SK-MEL-5 (cell line): ENCODE data around the gene FAM200A. TPM values are rescaled to one million over a fixed set of nuclear protein-coding genes. Genes with fewer than 3 reads are reported as not detected.
"Not testable (repeated sequence)": the region's sequence is repeated elsewhere in the genome, so short reads cannot be mapped to it uniquely, and the experiment has no call there.

Source experiments
- DNase-seq: peaks from one replicate; pipeline ENCODE4 v3.0.0-alpha.2; 2016; ENCODE audit warnings: low read depth, low spot score
- in situ Hi-C: cut with HindIII; loops from 2 replicates; pipeline ENCODE4 v1.10.0; 2016; ENCODE audit warnings: low sequenced_read_pairs, high pct_unique_total_duplicates, low pct_unique_long_range_greater_than_20kb
- polyA plus RNA-seq, 2 experiments: library from polyadenylated mRNA; depleted of rRNA; stranded (reverse); fragments of >200 nt; gene quantifications; 2 replicates each; pipeline ENCODE4 v1.2.3, GENCODE V29; 2015
- total RNA-seq: library from RNA; depleted of rRNA; stranded (reverse); fragments of >200 nt; shearing (Covaris generic); gene quantifications from 2 replicates; pipeline ENCODE4 v1.2.3, GENCODE V29; 2014; rRNA removed

The FAM200A gene
- total RNA-seq = 16.5 and 19.5 TPM in 2 replicates
- polyA plus RNA-seq (2015; cell fraction: cytosol; rRNA removed) = 11.1 and 15.4 TPM in 2 replicates
- polyA plus RNA-seq (2015; cell fraction: nucleus; rRNA removed) = 6.8 and 8.5 TPM in 2 replicates

DNA sequence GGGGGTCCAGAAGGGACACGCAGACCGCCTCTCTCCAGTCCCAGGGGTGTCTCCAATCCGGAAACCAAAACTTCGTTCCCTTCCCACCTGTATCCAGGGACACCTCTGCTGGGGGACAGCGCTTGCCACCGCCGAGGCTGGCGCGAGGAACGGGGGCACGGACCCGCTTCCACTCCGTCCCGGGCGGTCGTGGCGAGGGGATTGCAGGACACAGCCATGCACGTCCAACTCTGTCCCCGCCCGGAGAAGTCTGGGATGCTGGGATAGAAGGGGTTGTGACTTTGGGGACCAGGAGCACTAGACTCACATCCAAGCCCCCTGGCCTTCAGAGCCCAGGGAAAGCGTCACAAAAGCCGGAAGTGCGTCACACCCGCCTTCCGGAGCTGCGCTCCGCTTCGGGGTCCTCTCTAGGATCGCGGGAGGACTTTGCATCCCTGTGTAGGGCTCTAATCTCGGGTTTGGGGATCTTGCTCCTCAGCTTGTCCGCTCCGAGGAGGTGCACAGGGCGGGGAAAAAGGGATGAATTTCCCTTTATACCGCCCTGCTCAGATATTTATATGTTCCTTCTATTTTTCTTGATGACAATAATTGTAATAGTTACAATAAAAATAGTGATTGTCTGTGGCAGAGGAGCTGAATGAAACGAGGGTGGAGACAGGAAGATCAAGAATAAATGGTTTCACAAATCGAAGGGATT, at the start of gene FAM200A:
Gene FAM200A (minus strand): TSS at position 348 of the 697 bp plus-strand sequence. CDS start 3,707 bp downstream, outside the sequence.
- peak; percentile 94 for DNase-seq
- in situ Hi-C loops = no loop called here

DNA sequence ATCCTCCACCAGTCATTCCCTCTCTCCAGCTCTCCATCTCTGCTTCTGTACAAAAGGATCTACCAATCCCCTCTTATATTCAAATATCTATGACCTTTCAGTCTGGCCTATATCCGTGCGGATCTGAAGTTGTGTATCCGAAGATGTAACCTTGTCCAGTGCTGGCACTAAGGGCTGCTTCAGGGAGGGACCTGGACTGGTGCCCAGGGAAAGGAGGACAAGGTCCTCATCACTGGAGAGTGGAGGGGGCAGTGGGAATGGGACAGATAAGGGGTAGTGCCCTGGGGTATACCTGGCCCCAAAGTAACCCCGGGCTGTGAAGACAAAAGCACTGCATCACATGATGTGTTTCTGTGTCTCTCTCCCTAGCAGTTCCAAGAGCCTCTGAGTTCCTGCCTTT, 47.9 kb upstream of the FAM200A start:
- DNase-seq = no peak
- in situ Hi-C loops = no loop called here

GRCh38 chr7:99597762-99598501, 46.0 kb upstream of the FAM200A start, which contains the start of gene TMEM225B:
Gene TMEM225B (plus strand): TSS chr7:99598267. CDS start chr7:99604389, 6,122 bp downstream.
- DNase-seq = no peak
- in situ Hi-C loops = no loop called here

GRCh38 chr7:99596408-99596955, 44.6 kb upstream of the FAM200A start:
- in situ Hi-C loops = no loop called here

GRCh38 chr7:99594948-99595745, 43.2 kb upstream of the FAM200A start:
- in situ Hi-C loops = no loop called here

More at GRCh38 chr7:99596408-99596955, 44.6 kb upstream of the FAM200A start:
- DNase-seq = no peak

GRCh38 chr7:99588868-99589267, 37.0 kb upstream of the FAM200A start:
- in situ Hi-C loops = no loop called here
- DNase-seq = no peak

More at GRCh38 chr7:99594948-99595745, 43.2 kb upstream of the FAM200A start:
- DNase-seq = no peak

GRCh38 chr7:99580778-99581332, 28.9 kb upstream of the FAM200A start:
- in situ Hi-C loops = not testable (repeated sequence)

GRCh38 chr7:99579956-99580777, 28.3 kb upstream of the FAM200A start:
- DNase-seq = peak; percentile 45
- in situ Hi-C loops = no loop called here

More at GRCh38 chr7:99580778-99581332, 28.9 kb upstream of the FAM200A start:
- DNase-seq = not testable (repeated sequence)

GRCh38 chr7:99579281-99579955, 27.5 kb upstream of the FAM200A start:
- in situ Hi-C loops = no loop called here
- no peak for DNase-seq

GRCh38 chr7:99576251-99576650, 24.3 kb upstream of the FAM200A start:
- no peak for DNase-seq
- in situ Hi-C loops = no loop called here

GRCh38 chr7:99573257-99573656, 21.3 kb upstream of the FAM200A start:
- no peak for DNase-seq
- in situ Hi-C loops = no loop called here

DNA sequence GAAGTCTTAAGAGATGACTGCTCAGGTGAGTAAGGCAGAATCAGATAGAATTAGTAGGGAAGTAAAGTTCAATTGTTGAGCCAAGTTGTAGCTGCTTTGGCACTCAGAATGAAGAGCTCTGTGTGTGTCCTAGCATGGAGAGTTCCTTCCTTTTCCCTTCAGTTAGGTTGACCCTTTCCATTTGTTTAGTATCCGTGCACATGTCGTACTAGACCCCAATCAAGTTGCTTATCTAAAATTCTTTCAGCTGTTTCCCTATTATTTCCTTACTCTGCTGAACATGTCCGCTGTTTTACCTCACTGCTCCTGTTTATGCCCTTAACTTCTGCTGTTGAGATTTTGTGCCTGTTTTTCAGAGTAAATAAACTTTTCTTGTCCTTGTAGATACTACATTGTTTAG, 19.9 kb upstream of the FAM200A start:
- in situ Hi-C loops = no loop called here
- no peak for DNase-seq

DNA sequence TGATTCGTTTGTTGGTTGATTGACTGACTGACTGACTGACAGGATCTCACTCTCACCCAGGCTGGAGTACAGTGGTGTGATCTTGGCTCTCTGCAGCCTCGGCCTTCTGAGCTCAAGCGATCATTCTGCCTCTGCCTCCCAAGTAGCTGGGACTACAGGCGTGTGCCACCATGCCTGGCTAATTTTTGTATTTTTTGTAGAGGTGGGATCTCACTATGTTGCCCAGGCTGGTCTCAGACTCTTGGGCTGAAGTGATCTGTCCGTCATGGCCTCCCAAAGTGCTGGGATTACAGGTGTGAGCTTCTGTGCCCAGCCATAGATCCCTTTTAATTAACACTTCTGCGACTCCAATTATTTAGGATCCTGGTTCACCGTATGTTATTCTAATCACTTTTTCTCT, 16.9 kb upstream of the FAM200A start:
- DNase-seq, in situ Hi-C loops: not testable (repeated sequence)

GRCh38 chr7:99563650-99564049, 11.7 kb upstream of the FAM200A start:
- in situ Hi-C loops = no loop called here
- DNase-seq = no peak

DNA sequence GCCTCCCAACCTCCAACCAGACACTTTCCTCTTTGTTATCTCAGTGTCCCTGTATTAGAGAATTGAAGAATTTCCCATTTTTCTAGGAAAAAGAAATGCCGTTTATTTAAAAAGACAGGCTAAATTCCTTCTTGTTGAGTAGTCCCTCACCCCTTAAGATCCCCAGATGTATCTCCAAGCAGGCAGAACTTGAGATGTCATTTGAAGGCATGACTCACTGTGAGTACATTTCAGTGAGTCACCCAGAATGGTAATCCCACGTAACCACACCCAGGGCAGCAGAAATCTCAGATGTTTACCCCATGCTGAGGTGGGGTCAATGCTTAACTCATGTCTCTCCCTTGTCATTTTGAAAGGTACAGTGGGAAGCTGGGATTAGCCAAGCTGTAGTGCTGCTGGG, 10.9 kb upstream of the FAM200A start:
- DNase-seq = no peak

More for the DNA sequence above, 10.9 kb upstream of the FAM200A start:
- in situ Hi-C loops = no loop called here
